Measurements from ENCODE around the gene EPHA5. TPM values are rescaled to one million over a fixed set of nuclear protein-coding genes. Genes with fewer than 3 reads are reported as not detected.

Gene EPHA5
- not detected for total RNA-seq

DNA sequence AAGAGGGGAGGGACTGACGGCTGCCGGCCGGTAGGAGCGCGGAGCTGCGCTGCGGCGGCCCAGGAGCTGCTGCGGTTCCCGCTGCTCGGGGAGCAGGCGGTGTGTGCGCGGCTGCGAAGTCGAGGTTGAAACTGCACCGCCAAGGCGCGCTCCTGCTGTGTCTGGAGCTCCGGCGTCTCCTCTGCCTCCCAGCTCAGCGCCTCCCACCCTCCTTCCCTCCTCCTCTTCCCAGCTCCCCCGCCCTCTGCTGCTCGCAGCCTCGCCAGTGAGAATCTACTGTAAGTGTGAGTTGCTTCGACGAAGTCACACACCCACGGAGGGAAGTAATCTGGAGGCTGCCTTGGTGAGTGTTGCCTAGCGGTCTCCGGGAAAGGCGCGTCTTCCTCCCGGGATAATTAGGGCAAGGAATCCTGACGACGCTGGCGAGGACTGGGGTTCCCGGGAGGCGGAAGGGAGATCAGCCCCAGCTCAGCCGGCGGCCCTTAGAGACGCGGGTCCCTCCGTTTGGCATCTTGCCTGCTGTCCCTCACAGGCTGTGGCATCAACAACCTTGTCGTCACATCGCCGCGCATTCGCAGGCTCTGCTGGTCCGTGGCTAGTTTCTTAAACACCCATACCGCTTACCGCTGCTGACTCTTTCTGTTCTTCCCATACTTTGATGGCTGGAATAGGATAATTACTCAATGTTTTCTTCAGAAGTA, at the start of gene EPHA5:
TSS of gene EPHA5 (minus strand) at position 159 of the 701 bp plus-strand sequence. CDS start 747 bp downstream, outside the sequence.
- H3K27me3 Mint-ChIP-seq (ENCODE audit: low read depth): peaks cover 47% of the 10 kb centered on the region
- no peak for DNase-seq
- H3K4me1 Mint-ChIP-seq (ENCODE audit: low read depth): peaks cover 17% of the 10 kb centered on the region
- CTCF ChIA-PET: no interaction called here
- no peak within 1 kb of the TSS for H3K27ac Mint-ChIP-seq
- peaks cover 3% of the 10 kb centered on the region for H3K36me3 Mint-ChIP-seq (ENCODE audit: low read depth)
- H3K4me3 Mint-ChIP-seq: no peak within 1 kb of the TSS
- intact Hi-C loops (cut with micrococcal nuclease): no loop called here
- H3K9me3 Mint-ChIP-seq: no peaks in the 10 kb centered on the region

DNA sequence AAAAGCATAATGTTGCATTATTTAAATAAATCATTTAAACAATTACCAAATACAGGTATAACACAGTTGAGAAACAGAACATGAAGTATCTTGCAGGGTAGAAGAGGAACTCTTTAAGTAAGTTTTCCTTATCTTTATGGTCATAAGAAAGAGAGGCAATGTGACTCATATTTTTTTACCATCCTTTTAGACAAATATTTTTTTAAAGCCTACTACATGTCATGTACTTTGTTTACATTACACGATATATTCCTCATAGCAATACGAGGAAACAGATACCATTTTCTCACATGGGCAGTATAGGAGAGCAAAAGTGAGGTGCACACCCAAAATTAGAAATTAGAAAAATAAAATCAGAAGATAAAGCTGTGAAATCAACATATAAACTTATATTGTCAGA, 49.3 kb upstream of the EPHA5 start:
- no peaks in the 10 kb centered on the region for H3K27me3 Mint-ChIP-seq (ENCODE audit: low read depth)
- intact Hi-C loops (cut with micrococcal nuclease): no loop called here
- H3K36me3 Mint-ChIP-seq (ENCODE audit: low read depth): no peaks in the 10 kb centered on the region

DNA sequence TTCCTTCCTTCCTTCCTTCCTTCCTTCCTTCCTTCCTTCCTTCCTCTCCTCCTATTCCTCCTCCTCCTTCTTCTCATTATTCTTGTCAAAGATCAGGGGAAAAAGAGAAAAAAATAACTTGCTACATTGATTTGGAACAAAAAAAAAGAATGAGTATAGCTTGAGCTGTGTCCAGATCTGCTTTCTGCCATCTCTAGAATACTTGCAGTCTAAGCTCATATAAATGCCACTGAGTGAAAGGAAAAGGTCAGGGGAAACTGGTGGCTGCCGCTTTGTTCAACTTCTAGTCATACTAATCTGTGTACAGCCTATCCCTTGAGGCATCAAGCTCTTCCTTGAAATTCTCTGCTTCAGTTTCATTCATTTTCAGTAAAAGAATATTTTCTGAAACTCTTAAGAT, 28.3 kb upstream of the EPHA5 start:
- peaks cover 6% of the 10 kb centered on the region for H3K9me3 Mint-ChIP-seq
- H3K27ac Mint-ChIP-seq: no peak overlapping the region
- CTCF ChIA-PET: no interaction called here
- H3K4me3 Mint-ChIP-seq: no peak overlapping the region
- H3K4me1 Mint-ChIP-seq (ENCODE audit: low read depth): no peaks in the 10 kb centered on the region
- DNase-seq: no peak
- no peaks in the 10 kb centered on the region for H3K36me3 Mint-ChIP-seq (ENCODE audit: low read depth)
- H3K27me3 Mint-ChIP-seq (ENCODE audit: low read depth): no peaks in the 10 kb centered on the region
- intact Hi-C loops (cut with micrococcal nuclease): no loop called here

More for the DNA sequence above, 49.3 kb upstream of the EPHA5 start:
- CTCF ChIA-PET: no interaction called here
- H3K27ac Mint-ChIP-seq: no peak overlapping the region
- DNase-seq: no peak
- H3K4me3 Mint-ChIP-seq: no peak overlapping the region
- no peaks in the 10 kb centered on the region for H3K4me1 Mint-ChIP-seq (ENCODE audit: low read depth)
- peaks cover 10% of the 10 kb centered on the region for H3K9me3 Mint-ChIP-seq

DNA sequence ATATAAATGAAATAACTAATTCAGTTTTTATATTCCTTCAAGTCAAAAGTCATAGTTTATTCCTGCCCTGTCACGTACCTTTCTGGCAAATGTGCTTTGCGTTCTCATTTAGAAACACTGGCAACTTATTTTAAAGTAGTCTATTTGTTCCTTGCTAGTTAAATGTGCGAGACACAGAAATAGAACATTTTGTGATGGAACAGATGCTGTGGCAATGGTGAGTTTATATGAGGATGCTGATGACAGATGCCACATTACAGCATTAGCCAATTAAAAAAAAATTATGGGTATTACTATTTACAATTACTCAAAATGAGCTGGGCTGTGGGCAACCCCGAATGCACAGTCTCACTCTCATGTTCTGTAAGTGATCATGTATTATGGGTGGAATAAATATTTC, 26.1 kb upstream of the EPHA5 start:
- CTCF ChIA-PET: no interaction called here
- H3K9me3 Mint-ChIP-seq: peaks cover 2% of the 10 kb centered on the region
- no peaks in the 10 kb centered on the region for H3K36me3 Mint-ChIP-seq (ENCODE audit: low read depth)
- DNase-seq: no peak
- no peaks in the 10 kb centered on the region for H3K4me1 Mint-ChIP-seq (ENCODE audit: low read depth)
- no peak overlapping the region for H3K4me3 Mint-ChIP-seq
- intact Hi-C loops (cut with micrococcal nuclease): no loop called here
- H3K27ac Mint-ChIP-seq: no peak overlapping the region
- H3K27me3 Mint-ChIP-seq (ENCODE audit: low read depth): no peaks in the 10 kb centered on the region

DNA sequence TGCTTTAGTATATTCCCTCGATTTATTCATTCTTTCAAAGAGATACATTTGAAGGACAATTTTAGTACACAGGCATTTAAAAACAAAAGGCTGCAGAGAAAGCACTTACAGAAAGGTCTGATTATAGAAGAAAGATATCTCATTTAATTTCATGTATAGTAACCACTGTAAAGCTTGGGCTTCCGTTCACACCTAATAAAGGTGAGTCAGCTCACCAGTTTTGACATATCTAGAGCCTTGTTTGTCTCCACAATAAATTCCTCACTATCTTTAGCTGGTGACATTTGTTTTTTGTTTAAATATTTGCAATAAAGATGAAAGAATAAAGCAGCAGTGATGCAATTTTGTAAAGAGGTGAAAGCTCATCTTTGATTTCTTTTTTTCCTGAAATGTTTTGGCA, 1.1 kb upstream of the EPHA5 start:
- CTCF ChIA-PET: no interaction called here
- H3K27me3 Mint-ChIP-seq (ENCODE audit: low read depth): peaks cover 42% of the 10 kb centered on the region

DNA sequence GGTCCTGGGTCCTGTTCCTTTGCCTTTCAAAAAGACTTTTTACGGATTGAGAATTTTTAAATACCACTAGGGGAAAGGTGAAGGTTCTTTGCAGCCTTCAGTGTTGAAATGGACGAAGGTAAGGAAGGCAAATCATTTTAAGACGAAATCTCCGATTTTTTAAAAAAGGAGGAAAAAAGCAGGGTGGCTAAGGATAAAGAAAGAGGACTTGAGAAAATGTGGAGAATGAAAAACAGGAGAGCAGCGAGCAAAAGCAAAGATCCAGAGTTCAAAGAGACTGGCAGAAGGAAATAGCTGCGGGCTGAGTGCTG, 314 bp downstream of the EPHA5 start:
- H3K36me3 Mint-ChIP-seq (ENCODE audit: low read depth): peaks cover 3% of the 10 kb centered on the region
- H3K4me3 Mint-ChIP-seq: no peak overlapping the region
- CTCF ChIA-PET: no interaction called here
- no peak overlapping the region for H3K27ac Mint-ChIP-seq
- H3K4me1 Mint-ChIP-seq (ENCODE audit: low read depth): peaks cover 17% of the 10 kb centered on the region
- no peak for DNase-seq
- H3K9me3 Mint-ChIP-seq: no peaks in the 10 kb centered on the region
- H3K27me3 Mint-ChIP-seq (ENCODE audit: low read depth): peaks cover 48% of the 10 kb centered on the region
- intact Hi-C loops (cut with micrococcal nuclease): no loop called here

More for the DNA sequence above, 1.1 kb upstream of the EPHA5 start:
- Mint-ChIP-seq H3K9me3 (no peaks in the 10 kb centered on the region), H3K27ac (no peak overlapping the region), H3K36me3 (ENCODE audit: low read depth) (peaks cover 3% of the 10 kb centered on the region), H3K4me3 (no peak overlapping the region), H3K4me1 (ENCODE audit: low read depth) (peaks cover 17% of the 10 kb centered on the region)
- intact Hi-C loops (cut with micrococcal nuclease): no loop called here
- DNase-seq: no peak

DNA sequence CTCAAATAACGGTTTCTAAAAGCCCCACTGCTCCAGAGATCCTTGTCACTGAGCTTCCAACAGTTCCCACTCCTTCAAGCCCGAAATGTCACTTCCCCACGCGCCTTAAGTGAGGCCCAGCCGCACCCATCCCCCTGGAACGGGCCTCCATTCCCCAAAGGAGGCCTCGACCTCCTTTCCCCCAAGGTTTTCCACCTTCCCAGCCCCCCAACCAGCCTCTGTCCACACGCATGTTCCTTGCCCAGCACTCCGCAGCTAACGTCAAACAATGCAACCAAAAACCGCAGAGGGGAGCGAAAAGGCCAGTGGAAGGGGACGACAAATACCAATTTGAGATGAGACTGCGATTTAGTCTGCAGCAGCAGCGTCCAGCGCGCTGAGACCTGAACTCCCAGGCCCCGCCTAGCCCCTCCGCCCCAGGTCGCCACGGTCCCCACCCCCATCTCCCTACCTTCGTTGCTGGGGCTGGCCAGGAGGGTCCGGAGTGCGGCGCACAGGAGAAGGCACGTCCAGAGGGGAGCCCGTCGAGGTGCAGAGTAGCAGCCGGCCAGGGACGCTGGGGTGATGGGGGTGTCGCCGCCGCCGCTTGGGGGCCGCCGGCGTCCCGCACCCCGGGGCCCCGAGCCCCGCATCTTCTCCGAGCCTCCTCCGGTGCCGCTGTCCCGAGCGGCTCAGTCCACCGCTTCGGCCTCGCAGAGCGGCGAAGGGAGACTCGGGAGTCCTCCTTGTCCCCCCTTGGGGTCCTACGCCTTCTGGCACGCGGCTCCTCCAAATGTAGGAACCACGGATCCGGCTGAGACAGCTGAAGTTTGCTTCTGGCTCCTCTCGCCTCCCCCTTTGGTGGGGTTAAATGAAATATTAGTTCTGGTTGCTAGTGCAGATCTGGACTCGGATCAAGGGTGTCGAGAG, 924 bp downstream of the EPHA5 start:
- H3K27me3 Mint-ChIP-seq (ENCODE audit: low read depth): peaks cover 48% of the 10 kb centered on the region
- CTCF ChIA-PET: no interaction called here
- no peak for DNase-seq
- H3K9me3 Mint-ChIP-seq: no peaks in the 10 kb centered on the region
- H3K27ac Mint-ChIP-seq: no peak overlapping the region
- H3K36me3 Mint-ChIP-seq (ENCODE audit: low read depth): peaks cover 3% of the 10 kb centered on the region
- peaks cover 17% of the 10 kb centered on the region for H3K4me1 Mint-ChIP-seq (ENCODE audit: low read depth)
- H3K4me3 Mint-ChIP-seq: no peak overlapping the region
- intact Hi-C loops (cut with micrococcal nuclease): no loop called here

DNA sequence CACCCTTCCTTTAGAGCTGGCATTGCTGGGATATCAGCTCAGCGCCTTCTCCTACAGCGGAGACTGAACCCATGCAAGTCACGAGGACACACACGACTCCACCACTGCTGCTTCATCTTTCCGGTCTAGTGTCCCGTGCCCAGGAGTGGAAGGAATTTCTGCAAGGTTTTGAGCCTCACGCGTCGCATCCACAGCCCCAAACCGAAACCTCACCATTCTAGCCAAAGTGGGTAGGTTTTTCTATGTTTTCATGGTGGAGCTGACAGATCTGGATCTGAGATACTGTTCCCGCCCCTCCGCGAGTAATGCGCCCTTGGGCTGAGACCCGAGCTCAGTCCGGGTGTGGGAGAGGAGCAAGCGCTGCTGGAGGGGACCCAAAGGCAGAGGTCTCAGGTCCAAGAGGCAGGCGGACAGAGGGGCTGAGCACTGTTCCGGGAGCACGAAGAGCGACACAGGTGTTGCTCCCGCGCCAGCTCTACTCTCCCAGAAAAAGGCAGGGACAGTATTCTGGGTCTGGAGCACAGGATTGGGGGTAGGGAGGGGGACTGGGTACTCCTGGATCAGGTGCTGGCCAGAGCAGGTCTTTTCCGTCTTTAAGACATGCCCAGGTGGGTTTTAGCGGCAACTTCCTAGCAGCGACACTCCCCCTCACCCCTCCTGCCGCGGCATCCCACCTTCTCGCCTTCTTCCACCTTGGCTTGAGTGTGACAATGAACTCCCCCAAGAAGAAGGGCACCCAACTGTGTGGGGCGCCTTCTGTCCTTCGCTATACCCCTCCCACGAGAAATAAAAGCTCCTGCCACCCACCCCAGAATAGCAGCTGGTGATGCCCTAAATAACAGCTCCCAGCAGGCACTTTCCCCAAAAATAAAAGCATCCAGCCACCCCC, 1.8 kb downstream of the EPHA5 start:
- CTCF ChIA-PET: no interaction called here
- Mint-ChIP-seq H3K27me3 (ENCODE audit: low read depth) (peaks cover 48% of the 10 kb centered on the region), H3K36me3 (ENCODE audit: low read depth) (peaks cover 3% of the 10 kb centered on the region), H3K27ac (no peak overlapping the region), H3K4me3 (no peak overlapping the region), H3K9me3 (no peaks in the 10 kb centered on the region), H3K4me1 (ENCODE audit: low read depth) (peaks cover 17% of the 10 kb centered on the region)
- intact Hi-C loops (cut with micrococcal nuclease): no loop called here
- no peak for DNase-seq

DNA sequence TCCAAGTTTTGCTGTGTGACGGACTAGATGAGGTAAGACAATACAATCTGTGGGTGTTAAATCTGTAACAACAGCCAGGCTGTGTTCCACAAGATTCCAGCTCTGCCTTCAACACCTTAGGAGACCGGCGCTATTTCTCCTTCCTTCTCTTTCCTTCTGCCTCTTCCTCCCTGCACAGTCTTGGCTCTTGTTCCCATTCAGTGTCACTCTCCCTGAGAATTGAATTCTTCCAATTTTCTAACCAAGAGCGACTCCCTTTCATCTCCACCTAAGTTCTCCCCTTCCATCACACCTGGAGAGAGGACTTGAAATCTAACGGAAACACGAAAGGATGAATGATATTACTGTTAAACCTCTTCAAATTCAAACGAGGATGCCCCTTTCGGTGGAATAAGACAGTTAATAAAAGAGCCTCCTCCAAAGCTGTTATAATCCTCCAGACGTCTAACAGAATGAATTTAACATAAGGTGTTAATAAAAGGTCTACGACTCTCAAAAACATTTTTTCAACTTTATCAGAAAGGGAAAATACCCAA, 2.7 kb downstream of the EPHA5 start:
- Mint-ChIP-seq H3K9me3 (no peaks in the 10 kb centered on the region), H3K4me3 (no peak overlapping the region), H3K36me3 (ENCODE audit: low read depth) (peaks cover 3% of the 10 kb centered on the region), H3K27me3 (ENCODE audit: low read depth) (peaks cover 48% of the 10 kb centered on the region), H3K27ac (no peak overlapping the region), H3K4me1 (ENCODE audit: low read depth) (peaks cover 17% of the 10 kb centered on the region)
- intact Hi-C loops (cut with micrococcal nuclease): no loop called here
- no peak for DNase-seq
- CTCF ChIA-PET: no interaction called here

DNA sequence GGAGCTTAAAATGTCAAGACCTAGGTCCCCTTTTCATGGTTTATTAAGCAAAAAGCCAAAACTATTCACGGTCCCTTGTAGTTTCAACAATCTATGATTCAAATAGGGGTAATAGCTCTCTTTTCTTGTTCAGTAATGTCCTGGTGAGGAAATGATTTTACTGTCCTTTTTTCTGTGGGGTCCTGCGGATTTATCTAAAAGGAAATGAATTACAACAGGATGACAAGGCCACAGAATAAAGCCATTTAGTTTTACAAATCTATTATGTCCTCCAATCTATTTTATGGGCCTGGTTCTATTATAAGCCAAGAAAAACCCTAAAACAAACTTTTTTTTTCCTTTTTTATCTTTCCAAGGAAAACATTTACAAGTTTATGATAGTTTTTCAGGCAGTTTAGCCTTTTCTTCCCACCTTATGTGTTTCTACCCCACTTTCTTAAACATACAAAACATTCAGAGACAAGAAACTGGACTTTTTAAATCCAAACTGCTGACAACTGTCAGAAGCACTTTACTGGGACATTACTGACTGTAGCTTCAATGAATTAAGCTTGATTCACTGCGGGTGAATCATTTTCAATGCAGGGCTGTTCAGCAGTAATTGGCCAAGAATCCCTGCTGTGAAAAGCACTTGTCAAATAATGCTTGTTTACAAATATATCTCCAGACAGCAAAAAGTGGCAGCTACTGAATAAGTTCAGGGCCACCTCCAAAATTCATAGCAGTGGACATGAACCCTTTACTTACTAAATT, 4.3 kb downstream of the EPHA5 start:
- intact Hi-C loops (cut with micrococcal nuclease): no loop called here
- Mint-ChIP-seq H3K27me3 (ENCODE audit: low read depth) (peaks cover 38% of the 10 kb centered on the region), H3K27ac (no peak overlapping the region), H3K9me3 (peaks cover 2% of the 10 kb centered on the region), H3K4me3 (no peak overlapping the region), H3K36me3 (ENCODE audit: low read depth) (peaks cover 3% of the 10 kb centered on the region), H3K4me1 (ENCODE audit: low read depth) (peaks cover 17% of the 10 kb centered on the region)
- CTCF ChIA-PET: no interaction called here
- DNase-seq: no peak

DNA sequence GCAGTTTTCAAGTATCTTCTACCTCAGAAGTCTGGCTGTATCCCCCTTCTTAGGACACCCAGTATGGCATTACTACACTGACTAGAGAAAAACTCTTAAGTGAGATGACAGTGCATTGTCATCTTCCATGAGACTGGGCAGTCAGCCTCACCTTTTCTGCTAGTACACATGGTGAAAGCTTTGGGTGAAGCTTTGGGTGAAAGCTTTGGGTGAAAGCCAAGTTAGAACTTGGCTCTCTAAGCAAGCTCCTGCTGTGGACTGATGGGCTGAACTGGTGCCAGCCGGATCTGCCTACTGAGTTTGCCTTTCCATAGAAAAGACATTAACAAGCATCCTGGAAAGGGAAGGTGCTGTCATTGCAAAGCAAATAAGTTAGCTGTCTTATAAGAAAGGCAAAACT, 8.8 kb downstream of the EPHA5 start:
- H3K36me3 Mint-ChIP-seq (ENCODE audit: low read depth): no peaks in the 10 kb centered on the region
- CTCF ChIA-PET: no interaction called here
- peaks cover 2% of the 10 kb centered on the region for H3K9me3 Mint-ChIP-seq
- no peak for DNase-seq
- H3K4me3 Mint-ChIP-seq: no peak overlapping the region
- H3K27me3 Mint-ChIP-seq (ENCODE audit: low read depth): peaks cover 6% of the 10 kb centered on the region
- no peaks in the 10 kb centered on the region for H3K4me1 Mint-ChIP-seq (ENCODE audit: low read depth)
- intact Hi-C loops (cut with micrococcal nuclease): no loop called here
- no peak overlapping the region for H3K27ac Mint-ChIP-seq

DNA sequence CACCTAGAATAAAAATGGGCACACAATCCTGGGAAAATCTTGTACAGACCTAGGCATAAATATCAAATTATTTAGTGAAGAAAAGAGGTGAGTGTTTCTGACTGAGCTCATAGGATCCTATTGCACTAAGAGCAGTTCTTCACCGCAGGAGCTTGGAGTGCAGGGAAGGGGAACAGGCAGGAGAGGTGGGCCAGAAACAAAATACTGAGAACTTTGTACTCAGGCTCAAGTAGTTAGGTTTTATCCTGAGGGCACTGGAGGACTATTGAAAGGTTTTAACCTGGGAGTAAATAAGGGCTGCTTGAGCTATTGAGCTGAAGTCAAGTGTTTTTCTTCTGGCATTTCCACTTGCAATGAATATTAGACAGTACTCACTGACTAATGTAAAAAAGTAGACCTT, 12.2 kb downstream of the EPHA5 start:
- H3K9me3 Mint-ChIP-seq: peaks cover 2% of the 10 kb centered on the region
- H3K4me3 Mint-ChIP-seq: no peak overlapping the region
- no peaks in the 10 kb centered on the region for H3K36me3 Mint-ChIP-seq (ENCODE audit: low read depth)
- no peak for DNase-seq
- H3K27me3 Mint-ChIP-seq (ENCODE audit: low read depth): no peaks in the 10 kb centered on the region
- CTCF ChIA-PET: no interaction called here
- no peaks in the 10 kb centered on the region for H3K4me1 Mint-ChIP-seq (ENCODE audit: low read depth)
- no peak overlapping the region for H3K27ac Mint-ChIP-seq
- intact Hi-C loops (cut with micrococcal nuclease): no loop called here
